Ovary (tissue), 10 donors: ENCODE measurements around the gene SF3B5. TPM values are rescaled to one million over a fixed set of nuclear protein-coding genes. Genes with fewer than 3 reads are reported as not detected.
A peak's percentile ranks its signal among the peaks of the same experiment; 100 is the strongest.

Source experiments
- DNase-seq, 5 donors: peaks; one replicate each; pipeline ENCODE4 v3.0.0-alpha.2; 2019 to 2020
- H3K27ac ChIP-seq, 2 donors: fragments of 200-600 bp; one replicate each; pipeline versions ENCODE4 v1.5.1 to v1.8.0; 2019 to 2022
- H3K27me3 ChIP-seq: fragments of 200-600 bp; one replicate; pipeline ENCODE4 v1.8.0; 2022
- H3K36me3 ChIP-seq: fragments of 200-600 bp; sonication (generic); one replicate; pipeline ENCODE4 v1.5.1; 2019
- H3K4me1 ChIP-seq: one replicate; pipeline ENCODE4 v1.8.1; 2013; ENCODE audit warnings: mild to moderate bottlenecking, moderate library complexity; ENCODE audit not compliant: insufficient read depth
- H3K4me3 ChIP-seq: fragments of 200-600 bp; sonication (generic); one replicate; pipeline ENCODE4 v1.5.1; 2017
- H3K9me3 ChIP-seq, 2 donors: fragments of 200-600 bp in 1 of 2; sonication (generic) in 1 of 2; one replicate each; pipeline versions ENCODE4 v1.5.1 to v1.8.1; 2013 to 2019; ENCODE audit warnings: mild to moderate bottlenecking in 1 of 2, moderate library complexity in 1 of 2
- EP300 ChIP-seq: sonication (generic); formaldehyde crosslinking; IDR thresholded peaks from one replicate; pipeline ENCODE4 v1.6.1; 2017; ENCODE audit warnings: antibody characterized with exemption
- POLR2A ChIP-seq: fragments of 450-650 bp; IDR thresholded peaks from one replicate; pipeline ENCODE4 v1.6.1; 2017; ENCODE audit warnings: antibody characterized with exemption, mild to moderate bottlenecking, moderate library complexity
- WGBS, 3 donors: extraction: QIAGEN DNeasy Blood & Tissue Kit in 1 of 3; methylation state at CpG; one replicate each; pipeline versions ENCODE4 v1.1.5 to v1.1.7; 2013 to 2017; 5-methylcytosine and 5-hydroxymethylcytosine counted together
- intact Hi-C, 4 donors: fragments of 100-400 bp; cut with DNase I; formaldehyde crosslinking; loops; one replicate each; pipeline versions ENCODE4 v1.11.0 to v1.15.1; 2022 to 2023
- long read RNA-seq, 3 donors: library from polyadenylated mRNA in 2 of 3; unstranded in 2 of 3; transcript quantifications; one replicate each; pipeline ENCODE4 v2.0.0 and lab custom pipeline, GENCODE V29; 2021 to 2026
- polyA plus RNA-seq, 2 donors: library from polyadenylated mRNA; stranded (reverse); fragments of 200-250 nt in 1 of 2; fragments of 350-450 nt in 1 of 2; fragmentation: Illumina TruSeq in 1 of 2; extraction: RNeasy Lipid Tissue Mini Kit (QIAGEN cat#74804) in 1 of 2; gene quantifications; one replicate each; pipeline ENCODE4 v1.2.3, GENCODE V29; 2013 to 2014
- total RNA-seq, 7 donors: library from RNA; depleted of rRNA in 2 of 7; stranded (reverse); fragments of >200 nt in 2 of 7; fragmentation: NEBNext Ultra II Directional in 3 of 7; extraction: Animal tissue kit (Norgen Biotek cat#: 25700) in 3 of 7; gene quantifications; one replicate each; pipeline versions ENCODE4 v1.1.0 to v1.2.4, GENCODE V29; 2016 to 2023
- TF ChIP-seq, protein P1 (sequence below), 3 donors: fragments of 450-650 bp in 2 of 3; fragments of 200-600 bp in 1 of 3; IDR thresholded peaks; one replicate each; pipeline versions ENCODE4 v1.5.1 to v1.8.0; 2016 to 2022; ENCODE audit warnings: antibody characterized with exemption in 3 of 3, mild to moderate bottlenecking in 1 of 3
- donor health status: DM: no; HTN: no; CAD: no; lungs with moderate emphysema.
- donor health status: DM: no; HTN: no; CAD: no.
- donor health status: Bipolar disorder and iron deficiency.
- donor health status: DM: yes; HTN: yes; CAD: no.
- donor health status: DM: no; HTN: no; CAD: no.
- donor health status: DM: yes; HTN: yes; CAD: no.

Gene SF3B5
- total RNA-seq: 100 to 1,000 TPM in 6 of 7 donors, 10 to 100 TPM in 1; 86.8 to 151 (median 117) TPM
- 100 to 1,000 TPM in 1 of 2 donors, 10 to 100 TPM in 1; 27.9 to 135 TPM for polyA plus RNA-seq
- long read RNA-seq, donor 1, transcript SF3B5-201 (1 exons, 693 nt): major isoform, 25 of 25 reads
- long read RNA-seq, donor 1, partial matches to known transcripts: 0 of 25 reads
- long read RNA-seq, donor 1, other reads (novel, unspliced or antisense): 0 of 25 reads
- long read RNA-seq, donor 2, transcript SF3B5-201 (1 exons, 693 nt): major isoform, 70 of 70 reads
- long read RNA-seq, donor 2, partial matches to known transcripts: 0 of 70 reads
- long read RNA-seq, donor 2, other reads (novel, unspliced or antisense): 0 of 70 reads
- long read RNA-seq, donor 3, transcript SF3B5-201 (1 exons, 693 nt): major isoform, 67 of 67 reads
- long read RNA-seq, donor 3, partial matches to known transcripts: 0 of 67 reads
- long read RNA-seq, donor 3, other reads (novel, unspliced or antisense): 0 of 67 reads

DNA sequence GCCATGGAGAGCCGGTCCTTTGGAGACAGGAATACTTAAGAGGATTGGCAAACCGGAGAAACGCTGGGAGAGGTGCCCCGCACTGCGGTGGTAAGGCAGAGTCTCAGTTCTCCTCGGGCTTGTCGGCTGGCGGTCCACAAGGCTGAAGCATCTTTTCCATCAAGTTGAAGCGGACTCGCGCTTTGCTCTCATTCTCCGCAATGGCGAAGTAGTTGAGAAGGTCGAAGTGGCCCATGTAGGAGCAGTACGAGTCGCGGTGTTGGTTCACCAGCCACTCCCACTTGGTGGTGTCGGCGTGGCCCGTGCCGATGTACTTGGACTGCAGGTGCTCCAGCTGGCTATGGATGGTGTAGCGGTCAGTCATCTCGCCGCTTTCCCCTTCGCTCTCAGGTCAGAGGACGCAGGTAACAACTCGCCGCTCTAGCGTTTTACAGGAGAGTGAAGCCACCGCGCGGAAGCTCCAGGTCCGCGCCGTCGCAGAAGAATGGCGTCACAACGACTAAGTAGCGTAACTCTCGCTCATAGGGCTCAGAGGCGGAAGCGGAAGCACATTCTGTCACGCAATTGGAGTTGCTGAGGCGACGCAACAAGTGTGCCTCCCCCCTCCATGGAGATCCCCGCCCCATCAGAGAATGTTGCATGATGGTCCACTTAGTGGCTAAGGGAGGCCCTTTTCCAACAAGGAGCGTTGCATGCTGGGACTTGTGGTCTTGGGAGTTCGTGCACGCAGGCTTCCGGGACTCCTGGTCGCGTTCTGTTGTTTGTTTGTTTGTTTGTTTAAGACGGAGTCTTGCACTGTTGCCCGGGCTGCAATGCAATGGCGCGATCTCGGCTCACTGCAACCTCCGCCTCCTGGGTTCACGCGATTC is at the start of gene SF3B5:
SF3B5 (minus strand) TSS at position 440 of the 869 bp plus-strand sequence; CDS start at position 364, 76 bp downstream.
- WGBS, 3 donors: 0 to 1% (median 1%) methylated on average over 56 to 60 of the region's 60 CpGs
- Histone ChIP-seq H3K36me3 (no peaks in the 10 kb centered on the region), H3K9me3 (no peaks in the 10 kb centered on the region), H3K4me1 (peaks cover 12% of the 10 kb centered on the region), H3K27ac (peak within 1 kb of the TSS in 1 of 2 donors; percentile 65), H3K27me3 (no peaks in the 10 kb centered on the region), H3K4me3 (peak within 1 kb of the TSS; percentile 90)
- intact Hi-C loops: loop anchor here in 1 of 4 donors (10.0 kb wide), 1 partner anchor 119 kb away; no protein-coding TSS in a partner anchor
- DNase-seq: peak; percentile 97 to 98 (median 98)
- TF ChIP-seq POLR2A: peak; percentile 70
- TF ChIP-seq EP300: no peak
- TF ChIP-seq, protein P1, sequence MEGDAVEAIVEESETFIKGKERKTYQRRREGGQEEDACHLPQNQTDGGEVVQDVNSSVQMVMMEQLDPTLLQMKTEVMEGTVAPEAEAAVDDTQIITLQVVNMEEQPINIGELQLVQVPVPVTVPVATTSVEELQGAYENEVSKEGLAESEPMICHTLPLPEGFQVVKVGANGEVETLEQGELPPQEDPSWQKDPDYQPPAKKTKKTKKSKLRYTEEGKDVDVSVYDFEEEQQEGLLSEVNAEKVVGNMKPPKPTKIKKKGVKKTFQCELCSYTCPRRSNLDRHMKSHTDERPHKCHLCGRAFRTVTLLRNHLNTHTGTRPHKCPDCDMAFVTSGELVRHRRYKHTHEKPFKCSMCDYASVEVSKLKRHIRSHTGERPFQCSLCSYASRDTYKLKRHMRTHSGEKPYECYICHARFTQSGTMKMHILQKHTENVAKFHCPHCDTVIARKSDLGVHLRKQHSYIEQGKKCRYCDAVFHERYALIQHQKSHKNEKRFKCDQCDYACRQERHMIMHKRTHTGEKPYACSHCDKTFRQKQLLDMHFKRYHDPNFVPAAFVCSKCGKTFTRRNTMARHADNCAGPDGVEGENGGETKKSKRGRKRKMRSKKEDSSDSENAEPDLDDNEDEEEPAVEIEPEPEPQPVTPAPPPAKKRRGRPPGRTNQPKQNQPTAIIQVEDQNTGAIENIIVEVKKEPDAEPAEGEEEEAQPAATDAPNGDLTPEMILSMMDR (IDR thresholded peaks at IDR 0.05): peak in 2 of 3 donors; percentile 4 to 5

DNA sequence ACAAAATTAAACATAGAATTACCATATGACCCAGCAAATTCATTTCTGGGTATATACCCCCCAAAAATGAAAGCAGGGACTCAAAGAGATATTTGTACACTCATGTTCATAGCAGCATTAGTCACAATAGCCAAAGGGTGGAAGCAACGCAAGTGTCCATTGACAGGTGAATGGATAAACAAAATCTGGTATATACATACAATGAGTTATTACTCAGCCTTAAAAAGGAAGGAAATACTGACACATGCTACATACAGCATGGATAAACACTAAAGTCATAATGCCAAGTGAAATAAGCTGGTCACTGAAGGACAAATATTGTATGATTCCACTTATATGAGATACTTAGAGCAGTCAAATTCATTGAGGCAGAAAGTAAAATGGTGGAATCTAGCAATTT is 49.6 kb upstream of the SF3B5 start:
- Histone ChIP-seq H3K4me1 (peaks cover 6% of the 10 kb centered on the region), H3K27me3 (no peaks in the 10 kb centered on the region), H3K27ac (no peak overlapping the region), H3K9me3 (no peaks in the 10 kb centered on the region), H3K4me3 (no peak overlapping the region), H3K36me3 (no peaks in the 10 kb centered on the region)
- WGBS, 3 donors: 82 to 97% (median 86%) methylated on average over 1 of the region's 1 CpG
- TF ChIP-seq, protein P1 (IDR thresholded peaks at IDR 0.05): no peak
- TF ChIP-seq EP300: no peak
- no peak for TF ChIP-seq POLR2A
- intact Hi-C loops: no loop called here
- DNase-seq: no peak

DNA sequence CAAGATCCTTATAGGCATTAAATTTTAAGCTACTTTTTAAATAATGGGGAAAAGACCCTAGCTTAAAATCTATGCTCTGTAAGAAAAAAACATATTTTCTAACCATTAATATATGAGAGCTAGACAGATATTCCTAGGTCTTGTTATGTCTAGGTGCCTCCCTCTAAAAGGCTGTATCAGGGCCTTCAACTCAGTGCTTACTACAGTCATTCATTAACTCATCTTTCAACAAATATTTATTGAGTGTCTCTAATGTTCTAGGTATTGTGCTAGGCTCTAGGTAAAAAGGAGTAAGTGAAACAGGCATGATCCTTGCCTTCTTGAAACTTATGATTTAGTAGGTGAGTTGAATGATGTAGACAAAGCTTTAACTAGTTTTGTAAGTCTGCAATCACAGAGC is 48.5 kb upstream of the SF3B5 start:
- no peak overlapping the region for H3K4me3 ChIP-seq
- intact Hi-C loops: no loop called here
- H3K9me3 ChIP-seq: no peaks in the 10 kb centered on the region
- DNase-seq: no peak
- no peak overlapping the region for H3K27ac ChIP-seq
- no peaks in the 10 kb centered on the region for H3K36me3 ChIP-seq
- no peaks in the 10 kb centered on the region for H3K27me3 ChIP-seq
- TF ChIP-seq POLR2A (no peak), EP300 (no peak)
- TF ChIP-seq, protein P1 (IDR thresholded peaks at IDR 0.05): no peak
- H3K4me1 ChIP-seq: no peaks in the 10 kb centered on the region

DNA sequence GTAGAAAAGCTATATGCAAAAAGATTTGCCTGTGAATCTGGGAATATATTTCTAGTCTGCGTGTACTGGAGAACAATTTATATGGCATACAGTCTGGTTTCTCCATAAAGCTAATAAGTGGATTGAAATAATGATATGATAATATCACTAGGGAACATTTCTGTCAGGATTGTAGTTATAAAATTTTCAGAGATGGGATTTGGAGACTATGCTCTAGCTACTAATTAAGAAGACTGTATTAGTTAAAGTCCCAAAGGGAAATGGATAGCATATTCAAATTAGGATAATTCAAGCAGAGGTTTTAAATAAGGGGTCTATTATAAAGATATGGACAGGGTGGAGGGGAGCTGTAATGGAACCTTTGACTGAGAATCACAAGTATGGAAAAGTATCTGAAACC is 47.7 kb upstream of the SF3B5 start:
- Histone ChIP-seq H3K27me3 (no peaks in the 10 kb centered on the region), H3K27ac (no peak overlapping the region), H3K9me3 (no peaks in the 10 kb centered on the region), H3K4me1 (no peaks in the 10 kb centered on the region), H3K36me3 (no peaks in the 10 kb centered on the region), H3K4me3 (no peak overlapping the region)
- WGBS, 3 donors: 95 to 99% (median 96%) methylated on average over 1 of the region's 1 CpG
- TF ChIP-seq EP300 (no peak), POLR2A (no peak)
- TF ChIP-seq, protein P1 (IDR thresholded peaks at IDR 0.05): no peak
- no peak for DNase-seq
- intact Hi-C loops: no loop called here
